Measurements from ENCODE around the gene CHSY3. TPM values are rescaled to one million over a fixed set of nuclear protein-coding genes. Genes with fewer than 3 reads are reported as not detected.

Gene CHSY3
- total and polyA plus RNA-seq, 2 experiments from 2014 or later, result 1.8 to 6.7 TPM

GRCh38 chr5:130138406-130139045, 234.3 kb downstream of the CHSY3 start:
- DNase-seq (ENCODE audit: low read depth in 1 of 2, low spot score in 1 of 2), result peak in 1 of 2 donors; percentile 37
- Histone ChIP-seq H3K4me3 (no peak overlapping the region), H3K4me1 (ENCODE audit: low read depth) (no peaks in the 10 kb centered on the region), H3K27ac (no peak overlapping the region), H3K27me3 (no peaks in the 10 kb centered on the region), H3K36me3 (no peaks in the 10 kb centered on the region), H3K9me3 (ENCODE audit: low read depth) (no peaks in the 10 kb centered on the region)
- TF ChIP-seq CTCF (IDR thresholded peaks at IDR 0.05; ENCODE audit: low read depth, low read length), result no peak

DNA sequence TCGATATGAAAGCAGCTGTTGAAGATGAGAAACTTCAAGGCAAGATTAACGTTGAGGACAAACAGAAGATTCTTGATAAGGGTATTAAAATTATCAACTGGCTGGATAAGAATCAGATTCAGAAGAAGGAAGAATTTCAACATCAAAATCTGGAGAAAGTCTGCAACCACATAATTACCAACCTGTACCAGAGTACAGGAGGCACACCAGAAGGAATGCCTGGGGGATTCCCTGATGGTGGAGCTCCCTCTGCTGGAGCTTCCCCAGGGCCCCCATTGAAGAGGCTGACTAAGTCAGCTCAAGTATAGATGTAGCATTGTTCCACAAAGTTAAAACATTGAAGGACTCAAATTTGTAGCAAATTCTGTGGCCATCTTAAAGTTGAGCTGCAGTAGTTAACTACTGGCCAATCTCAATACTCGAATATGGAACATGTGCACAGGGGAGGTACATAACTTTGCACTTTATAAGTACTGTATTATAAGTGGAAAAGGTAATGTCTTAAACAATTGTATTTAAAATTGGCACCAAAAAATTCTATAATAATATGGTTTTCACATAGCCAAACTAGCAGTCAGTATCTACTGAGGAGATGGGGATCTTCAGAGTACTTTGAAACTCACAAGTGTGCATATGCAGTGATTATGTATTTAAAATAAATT, 237.5 kb downstream of the CHSY3 start:
- DNase-seq (ENCODE audit: low read depth in 1 of 2, low spot score in 1 of 2), result peak; percentile 70
- Histone ChIP-seq H3K4me3 (no peak overlapping the region), H3K27me3 (no peaks in the 10 kb centered on the region), H3K36me3 (no peaks in the 10 kb centered on the region), H3K27ac (no peak overlapping the region), H3K4me1 (ENCODE audit: low read depth) (no peaks in the 10 kb centered on the region), H3K9me3 (ENCODE audit: low read depth) (no peaks in the 10 kb centered on the region)
- peak; percentile 91 for TF ChIP-seq CTCF (IDR thresholded peaks at IDR 0.05; ENCODE audit: low read depth, low read length)

- H3K4me3 ChIP-seq, result no peak overlapping the region
- TF ChIP-seq CTCF (IDR thresholded peaks at IDR 0.05; ENCODE audit: low read depth, low read length), result no peak
- H3K36me3 ChIP-seq, result no peaks in the 10 kb centered on the region
- no peak overlapping the region for H3K27ac ChIP-seq
- no peaks in the 10 kb centered on the region for H3K27me3 ChIP-seq
- peaks cover 12% of the 10 kb centered on the region for H3K4me1 ChIP-seq (ENCODE audit: low read depth)
- DNase-seq (ENCODE audit: low read depth in 1 of 2, low spot score in 1 of 2), result peak in 1 of 2 donors; percentile 27
- no peaks in the 10 kb centered on the region for H3K9me3 ChIP-seq (ENCODE audit: low read depth)
Observed at GRCh38 chr5:130151239-130151638, 247.0 kb downstream of the CHSY3 start.

- no peaks in the 10 kb centered on the region for H3K27me3 ChIP-seq
- TF ChIP-seq CTCF (IDR thresholded peaks at IDR 0.05; ENCODE audit: low read depth, low read length), result no peak
- no peak overlapping the region for H3K4me3 ChIP-seq
- DNase-seq (ENCODE audit: low read depth in 1 of 2, low spot score in 1 of 2), result peak in 1 of 2 donors; percentile 1
- no peaks in the 10 kb centered on the region for H3K36me3 ChIP-seq
- H3K9me3 ChIP-seq (ENCODE audit: low read depth), result no peaks in the 10 kb centered on the region
- peaks cover 12% of the 10 kb centered on the region for H3K4me1 ChIP-seq (ENCODE audit: low read depth)
- H3K27ac ChIP-seq, result peak overlapping the region; percentile 38
Observed at GRCh38 chr5:130155345-130156011, 251.2 kb downstream of the CHSY3 start.

- no peak for TF ChIP-seq CTCF (IDR thresholded peaks at IDR 0.05; ENCODE audit: low read depth, low read length)
- peaks cover 12% of the 10 kb centered on the region for H3K4me1 ChIP-seq (ENCODE audit: low read depth)
- H3K27ac ChIP-seq, result no peak overlapping the region
- H3K4me3 ChIP-seq, result no peak overlapping the region
- H3K36me3 ChIP-seq, result no peaks in the 10 kb centered on the region
- H3K27me3 ChIP-seq, result no peaks in the 10 kb centered on the region
- no peak for DNase-seq (ENCODE audit: low read depth in 1 of 2, low spot score in 1 of 2)
- no peaks in the 10 kb centered on the region for H3K9me3 ChIP-seq (ENCODE audit: low read depth)
Observed at GRCh38 chr5:130158036-130158435, 253.8 kb downstream of the CHSY3 start.
